Medulla oblongata (tissue), 1 donor: ENCODE measurements around the gene CCN6.
"Not testable (repeated sequence)": the region's sequence is repeated elsewhere in the genome, so short reads cannot be mapped to it uniquely, and the experiment has no call there.

Experiments used
- DNase-seq: peaks from one replicate; pipeline ENCODE4 v3.0.0-alpha.2; 2015; ENCODE audit errors: extremely low spot score

The CCN6 gene

GRCh38 chr6:112051251-112051740, 2.6 kb upstream of the CCN6 start:
- not testable (repeated sequence) for DNase-seq

- no peak for DNase-seq
These were observed 769 bp downstream of the CCN6 start for GRCh38 chr6:112054555-112055190.

- DNase-seq, result no peak
These were observed 4.5 kb downstream of the CCN6 start for GRCh38 chr6:112058243-112059032.

GRCh38 chr6:112061605-112062004, 7.7 kb downstream of the CCN6 start:
- DNase-seq, result no peak

- DNase-seq, result no peak
These were observed 9.1 kb downstream of the CCN6 start for GRCh38 chr6:112062966-112063365.

GRCh38 chr6:112065426-112065986, 11.6 kb downstream of the CCN6 start:
- DNase-seq, result no peak

DNA sequence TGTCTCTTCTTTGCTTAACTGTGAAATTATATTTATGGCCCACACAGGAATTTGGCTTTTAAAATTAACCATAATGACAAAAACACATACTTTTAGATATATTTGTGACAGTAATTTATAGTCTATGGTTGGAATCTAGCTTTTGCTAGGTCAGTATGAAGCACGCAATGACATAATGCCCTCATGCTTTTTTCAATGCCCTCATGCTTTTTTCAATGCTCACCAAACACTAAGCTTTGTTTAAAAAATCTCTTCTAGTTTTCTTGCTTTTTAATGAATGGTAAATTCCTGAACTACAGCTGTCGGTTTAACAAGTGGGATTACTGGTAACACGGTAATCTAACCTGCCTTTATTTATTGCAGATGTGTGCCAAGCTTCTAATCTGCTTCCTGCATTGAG, 12.7 kb downstream of the CCN6 start:
- no peak for DNase-seq

GRCh38 chr6:112081569-112081968, 27.7 kb downstream of the CCN6 start:
- no peak for DNase-seq

GRCh38 chr6:112085286-112086065, 31.6 kb downstream of the CCN6 start:
- DNase-seq, result no peak

GRCh38 chr6:112086744-112087135, 32.8 kb downstream of the CCN6 start:
- peak; percentile 53 for DNase-seq

- DNase-seq, result peak; percentile 96
These were observed 33.4 kb downstream of the CCN6 start, which contains the start of the genes FAM229B and TUBE1 for GRCh38 chr6:112087136-112087911. FAM229B (plus strand) TSS chr6:112087591; CDS start chr6:112099284, 11,693 bp downstream. TUBE1 (minus strand) TSS chr6:112087482; CDS start chr6:112087434, 48 bp downstream.

- no peak for DNase-seq
These were observed 34.0 kb downstream of the CCN6 start for GRCh38 chr6:112087916-112088315.

DNA sequence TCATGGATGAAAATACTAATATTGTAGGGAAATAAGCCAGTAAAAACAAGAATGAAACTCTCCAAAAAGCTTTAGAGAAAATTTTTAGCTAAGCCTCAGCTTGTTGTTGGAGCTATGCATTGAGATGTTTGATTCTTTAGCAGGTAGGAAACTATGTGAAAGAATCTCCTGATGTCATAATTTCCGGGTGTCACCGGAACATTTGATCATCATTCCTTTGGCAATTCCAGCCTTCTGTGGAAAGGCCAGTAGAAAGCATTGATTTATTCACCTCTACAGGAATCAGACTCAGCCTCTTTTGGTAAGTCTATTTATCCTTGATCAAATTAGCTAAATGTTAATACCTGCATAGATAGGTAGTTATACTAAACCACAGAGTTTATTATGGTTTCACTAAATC, 43.0 kb downstream of the CCN6 start:
- DNase-seq, result no peak

- no peak for DNase-seq
These were observed 46.7 kb downstream of the CCN6 start for GRCh38 chr6:112100561-112100960.

GRCh38 chr6:112106026-112106425, 52.1 kb downstream of the CCN6 start:
- not testable (repeated sequence) for DNase-seq

DNA sequence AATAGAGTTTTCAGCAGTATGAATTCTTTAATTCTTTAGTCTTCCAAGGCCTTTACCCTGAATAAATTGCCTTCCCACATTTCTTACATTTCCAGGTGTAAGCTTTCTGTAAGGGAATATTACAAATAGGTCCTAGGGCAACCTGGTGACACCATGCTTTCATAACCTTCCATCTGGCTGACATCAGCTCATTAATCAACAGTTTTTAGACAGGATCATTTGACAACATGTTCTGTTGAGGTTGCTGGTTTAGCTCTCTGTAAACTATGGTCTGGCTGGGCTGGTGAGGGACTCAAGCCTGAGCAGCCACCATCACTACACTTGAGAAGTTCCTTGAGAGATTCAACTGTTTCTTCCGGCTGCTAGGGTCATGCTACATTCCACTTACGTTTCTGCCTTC, 52.7 kb downstream of the CCN6 start:
- no peak for DNase-seq

GRCh38 chr6:112109262-112109661, 55.4 kb downstream of the CCN6 start:
- peak; percentile 31 for DNase-seq

DNA sequence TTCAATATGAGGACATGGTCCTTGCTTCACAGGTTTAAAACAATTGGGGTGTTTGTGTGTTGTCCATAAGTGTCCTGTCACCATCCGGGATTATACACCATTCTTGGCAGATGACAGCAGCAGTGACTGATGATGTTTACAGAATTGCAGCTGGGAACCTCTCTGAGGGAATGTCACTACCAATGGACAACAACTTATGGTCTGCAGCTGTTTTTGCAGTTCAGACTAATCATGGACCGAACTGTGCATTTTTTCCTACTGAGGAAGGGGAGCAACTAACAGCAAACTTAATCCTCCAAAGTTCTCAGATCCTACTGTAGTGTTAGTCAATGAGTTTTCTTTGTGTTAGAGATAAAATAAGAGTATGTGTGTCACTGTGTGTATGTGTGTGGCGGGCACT, 59.5 kb downstream of the CCN6 start:
- DNase-seq, result peak; percentile 53

- DNase-seq, result peak; percentile 10
These were observed 60.0 kb downstream of the CCN6 start for GRCh38 chr6:112113918-112114317.

GRCh38 chr6:112114577-112115223, 60.8 kb downstream of the CCN6 start:
- no peak for DNase-seq

- DNase-seq, result no peak
These were observed 62.3 kb downstream of the CCN6 start for GRCh38 chr6:112116221-112116620.
